Stomach (tissue), 9 donors: ENCODE results near the gene ELL2. TPM values are rescaled to one million over a fixed set of nuclear protein-coding genes. Genes with fewer than 3 reads are reported as not detected.

ENCODE experiments used
- DNase-seq, 2 donors: peaks; one replicate each; pipeline versions ENCODE4 v3.0.0 to v3.0.0-alpha.2; 2013 to 2019
- H3K27ac ChIP-seq, 5 donors: fragments of 200-600 bp in 4 of 5; sonication (generic) in 4 of 5; one replicate each; pipeline ENCODE4 v1.5.1; 2013 to 2019; ENCODE audit warnings: mild to moderate bottlenecking in 1 of 5, moderate library complexity in 1 of 5
- H3K27me3 ChIP-seq, 3 donors: fragments of 200-600 bp; sonication (generic); one replicate each; pipeline ENCODE4 v1.5.1; 2017 to 2019; ENCODE audit warnings: mixed run types in 1 of 3
- H3K36me3 ChIP-seq, 4 donors: fragments of 200-600 bp; sonication (generic); 1 replicate in 3 of 4; 2 replicates in 1 of 4; pipeline ENCODE4 v1.5.1; 2016 to 2019
- H3K4me1 ChIP-seq, 4 donors: fragments of 200-600 bp; sonication (generic); one replicate each; pipeline ENCODE4 v1.5.1; 2016 to 2019
- H3K4me3 ChIP-seq, 4 donors: fragments of 200-600 bp; sonication (generic) in 3 of 4; one replicate each; pipeline ENCODE4 v1.5.1; 2016 to 2019; ENCODE audit warnings: mild to moderate bottlenecking in 1 of 4
- H3K9me3 ChIP-seq, 4 donors: fragments of 200-600 bp; sonication (generic); one replicate each; pipeline ENCODE4 v1.5.1; 2016 to 2019
- EP300 ChIP-seq: sonication (generic); formaldehyde crosslinking; IDR thresholded peaks from one replicate; pipeline ENCODE4 v1.6.1; 2017; ENCODE audit warnings: antibody characterized with exemption
- POLR2A ChIP-seq, 4 donors: fragments of 450-650 bp; IDR thresholded peaks; one replicate each; pipeline ENCODE4 v1.6.1; 2016; ENCODE audit warnings: antibody characterized with exemption in 4 of 4, control low read depth in 2 of 4, mild to moderate bottlenecking in 1 of 4, moderate library complexity in 1 of 4
- POLR2AphosphoS5 ChIP-seq, 3 donors: sonication (generic); formaldehyde crosslinking; IDR thresholded peaks; one replicate each; pipeline ENCODE4 v1.6.1; 2016; ENCODE audit warnings: antibody characterized with exemption in 3 of 3
- WGBS, 5 donors: extraction: QIAGEN DNeasy Blood & Tissue Kit in 3 of 5; methylation state at CpG; one replicate each; pipeline versions ENCODE4 v1.1.5 to v1.1.7; 2013 to 2018; 5-methylcytosine and 5-hydroxymethylcytosine counted together
- intact Hi-C: fragments of 100-400 bp; cut with DNase I; formaldehyde crosslinking; loops from one replicate; pipeline ENCODE4 v1.15.1; 2023; ENCODE audit warnings: low total_unique reads
- polyA plus RNA-seq, 3 donors: library from polyadenylated mRNA; stranded (reverse); fragments of 200-250 nt; gene quantifications; one replicate each; pipeline ENCODE4 v1.2.3, GENCODE V29; 2013
- total RNA-seq, 5 donors: library from RNA; depleted of rRNA; stranded (reverse); fragments of >200 nt; gene quantifications; one replicate each; pipeline versions ENCODE4 v1.1.0 to v1.2.3, GENCODE V29; 2014 to 2016
- TF ChIP-seq, protein P1 (sequence below), 7 experiments: fragments of 450-650 bp in 4 of 7; fragments of 200-600 bp in 3 of 7; sonication (generic) in 3 of 7; IDR thresholded peaks; one replicate each; pipeline ENCODE4 v1.5.1; 2016 to 2019; ENCODE audit warnings: antibody characterized with exemption in 7 of 7, control low read depth in 2 of 7, mild to moderate bottlenecking in 1 of 7
- donor health status: healthy with polysubstance abuse.
- donor health status: Bipolar disorder and iron deficiency.
- donor health status: healthy.

ELL2 gene
- total and polyA plus RNA-seq, 8 donors, result 24.7 to 279 (median 98.0) TPM

DNA sequence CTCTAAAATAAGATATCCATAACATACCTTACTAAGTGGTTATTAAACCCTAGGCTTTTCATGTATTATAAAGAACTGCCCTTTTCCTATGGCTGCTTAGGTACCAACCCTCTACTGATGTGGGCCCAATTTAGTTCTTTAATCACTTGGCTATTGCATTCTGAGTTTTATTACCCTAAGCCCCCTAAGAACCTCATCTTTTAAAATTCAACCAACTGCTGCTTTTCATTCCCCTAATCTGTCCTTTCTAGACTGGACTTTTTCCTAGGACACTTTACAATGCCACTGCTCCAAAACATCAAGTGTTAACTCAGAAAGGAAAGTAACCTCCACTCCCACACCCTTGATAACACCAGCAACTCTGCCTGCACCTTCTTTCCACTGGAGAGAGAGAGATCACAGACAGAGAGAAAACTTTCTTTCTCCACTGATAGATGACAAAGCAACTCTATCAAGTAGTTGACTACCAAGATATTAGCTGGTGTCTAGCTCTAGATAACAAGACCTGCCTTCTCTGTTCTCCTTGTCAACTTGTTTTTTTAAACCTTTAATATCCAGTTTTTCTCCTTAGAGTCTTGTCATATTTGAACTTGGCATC lies 27.3 kb downstream of the ELL2 start:
- no peaks in the 10 kb centered on the region for H3K27me3 ChIP-seq
- TF ChIP-seq POLR2A (IDR thresholded peaks at IDR 0.05) (no peak), POLR2AphosphoS5 (IDR thresholded peaks at IDR 0.05) (peak in 1 of 3 donors; percentile 14), EP300 (no peak)
- TF ChIP-seq, protein P1, sequence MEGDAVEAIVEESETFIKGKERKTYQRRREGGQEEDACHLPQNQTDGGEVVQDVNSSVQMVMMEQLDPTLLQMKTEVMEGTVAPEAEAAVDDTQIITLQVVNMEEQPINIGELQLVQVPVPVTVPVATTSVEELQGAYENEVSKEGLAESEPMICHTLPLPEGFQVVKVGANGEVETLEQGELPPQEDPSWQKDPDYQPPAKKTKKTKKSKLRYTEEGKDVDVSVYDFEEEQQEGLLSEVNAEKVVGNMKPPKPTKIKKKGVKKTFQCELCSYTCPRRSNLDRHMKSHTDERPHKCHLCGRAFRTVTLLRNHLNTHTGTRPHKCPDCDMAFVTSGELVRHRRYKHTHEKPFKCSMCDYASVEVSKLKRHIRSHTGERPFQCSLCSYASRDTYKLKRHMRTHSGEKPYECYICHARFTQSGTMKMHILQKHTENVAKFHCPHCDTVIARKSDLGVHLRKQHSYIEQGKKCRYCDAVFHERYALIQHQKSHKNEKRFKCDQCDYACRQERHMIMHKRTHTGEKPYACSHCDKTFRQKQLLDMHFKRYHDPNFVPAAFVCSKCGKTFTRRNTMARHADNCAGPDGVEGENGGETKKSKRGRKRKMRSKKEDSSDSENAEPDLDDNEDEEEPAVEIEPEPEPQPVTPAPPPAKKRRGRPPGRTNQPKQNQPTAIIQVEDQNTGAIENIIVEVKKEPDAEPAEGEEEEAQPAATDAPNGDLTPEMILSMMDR (IDR thresholded peaks at IDR 0.05), result no peak
- H3K4me3 ChIP-seq, result no peak overlapping the region
- peaks cover 11 to 82% (median 50%) of the 10 kb centered on the region in 4 donors for H3K4me1 ChIP-seq
- no peak overlapping the region for H3K27ac ChIP-seq
- peaks cover 0 to 26% (median 13%) of the 10 kb centered on the region in 4 donors for H3K36me3 ChIP-seq
- intact Hi-C loops, result no loop called here
- no peaks in the 10 kb centered on the region for H3K9me3 ChIP-seq
- no peak for DNase-seq

GRCh38 chr5:95932941-95933340 lies 28.7 kb downstream of the ELL2 start:
- H3K36me3 ChIP-seq, result peaks cover 0 to 21% (median 7%) of the 10 kb centered on the region in 4 donors
- H3K4me3 ChIP-seq, result no peak overlapping the region
- TF ChIP-seq, protein P1 (IDR thresholded peaks at IDR 0.05), result no peak
- TF ChIP-seq POLR2A (IDR thresholded peaks at IDR 0.05) (no peak), POLR2AphosphoS5 (IDR thresholded peaks at IDR 0.05) (no peak), EP300 (no peak)
- no peak overlapping the region for H3K27ac ChIP-seq
- intact Hi-C loops, result no loop called here
- peaks cover 5 to 82% (median 45%) of the 10 kb centered on the region in 4 donors for H3K4me1 ChIP-seq
- H3K27me3 ChIP-seq, result no peaks in the 10 kb centered on the region
- no peaks in the 10 kb centered on the region for H3K9me3 ChIP-seq
- no peak for DNase-seq
- 59 to 82% (median 74%) methylated on average over 4 of the region's 4 CpGs for WGBS, 5 donors

DNA sequence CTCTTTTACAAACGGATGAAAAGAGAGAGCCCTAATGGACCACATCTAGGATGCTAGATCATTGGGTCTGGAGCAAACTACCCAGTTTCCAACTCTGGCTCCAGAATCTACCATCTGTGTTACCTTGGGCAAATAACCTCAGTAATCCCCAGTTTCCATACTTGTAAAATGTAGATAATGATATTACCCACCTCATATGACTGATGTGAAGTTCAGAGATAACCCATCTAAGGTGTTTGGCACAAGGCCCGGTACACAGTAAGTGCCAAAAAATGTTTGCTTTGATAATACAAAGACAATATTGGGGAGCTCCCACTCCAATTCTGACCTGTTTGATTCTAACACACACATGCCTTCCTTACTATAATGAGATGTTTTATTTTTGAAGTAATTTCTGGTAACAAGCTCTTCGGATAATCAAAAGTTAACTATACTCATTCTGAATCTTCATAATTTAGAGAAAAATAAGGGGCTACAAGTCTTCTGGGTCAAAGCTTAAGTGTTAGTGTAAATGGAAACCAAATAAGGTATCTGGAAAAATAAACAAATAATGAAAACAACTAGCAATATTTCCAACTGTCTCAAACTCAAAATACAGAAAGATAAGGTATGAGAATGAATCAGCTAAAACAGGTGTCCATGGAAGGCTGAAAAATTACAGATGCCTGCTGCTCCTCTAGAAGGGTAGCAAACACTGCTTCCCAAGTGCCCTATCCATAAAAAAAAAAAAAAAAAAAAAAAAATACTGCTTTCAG lies 30.4 kb downstream of the ELL2 start:
- H3K27me3 ChIP-seq, result no peaks in the 10 kb centered on the region
- TF ChIP-seq POLR2AphosphoS5 (IDR thresholded peaks at IDR 0.05) (no peak), EP300 (no peak), POLR2A (IDR thresholded peaks at IDR 0.05) (no peak)
- TF ChIP-seq, protein P1 (IDR thresholded peaks at IDR 0.05), result no peak
- peaks cover 0 to 16% (median 5%) of the 10 kb centered on the region in 4 donors for H3K36me3 ChIP-seq
- no peaks in the 10 kb centered on the region for H3K9me3 ChIP-seq
- intact Hi-C loops, result no loop called here
- no peak for DNase-seq
- H3K27ac ChIP-seq, result peak overlapping the region in 1 of 5 donors; percentile 7
- WGBS, 5 donors, result 70 to 80% (median 76%) methylated on average over 3 of the region's 3 CpGs
- H3K4me3 ChIP-seq, result no peak overlapping the region
- peaks cover under 1 to 74% (median 35%) of the 10 kb centered on the region in 4 donors for H3K4me1 ChIP-seq

DNA sequence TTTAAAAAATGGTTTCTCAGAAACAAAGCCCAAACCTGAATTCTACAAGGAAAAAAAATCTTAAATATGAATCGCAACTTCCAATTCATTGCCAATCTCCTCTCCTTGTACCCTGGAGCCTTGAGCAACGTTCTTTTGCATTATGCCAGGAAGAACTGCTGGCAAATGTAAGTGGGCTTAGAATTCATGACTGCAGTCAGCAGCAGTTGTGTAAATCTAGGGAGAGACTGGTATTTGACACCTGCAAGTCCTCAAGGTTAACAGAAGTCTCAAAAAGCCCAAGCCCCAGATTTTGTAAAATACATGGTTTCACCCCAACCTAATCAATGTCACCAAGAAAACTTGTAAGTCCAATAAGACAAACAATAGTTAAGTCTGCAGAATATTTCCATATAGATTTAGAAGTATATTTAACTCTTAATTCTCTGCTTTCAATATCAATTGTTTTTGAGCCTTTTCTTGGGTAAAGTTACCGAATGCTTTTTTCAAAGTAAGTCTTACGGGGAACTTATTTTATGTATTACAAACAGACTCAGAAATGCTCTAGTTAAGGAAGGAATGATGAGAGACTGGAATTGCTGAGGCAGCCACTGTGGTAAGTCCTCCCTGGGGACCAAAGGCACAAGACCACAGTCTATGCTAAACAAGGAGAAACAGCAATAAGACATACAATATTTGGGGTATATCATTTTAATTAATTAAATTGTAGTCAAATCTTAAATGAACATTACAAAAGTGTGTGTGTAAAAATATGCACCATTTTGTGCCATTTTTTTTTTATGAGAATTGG lies 31.3 kb downstream of the ELL2 start:
- peak overlapping the region in 1 of 5 donors; percentile 22 for H3K27ac ChIP-seq
- H3K9me3 ChIP-seq, result no peaks in the 10 kb centered on the region
- H3K4me3 ChIP-seq, result no peak overlapping the region
- H3K27me3 ChIP-seq, result no peaks in the 10 kb centered on the region
- TF ChIP-seq POLR2A (IDR thresholded peaks at IDR 0.05) (no peak), EP300 (no peak), POLR2AphosphoS5 (IDR thresholded peaks at IDR 0.05) (no peak)
- TF ChIP-seq, protein P1 (IDR thresholded peaks at IDR 0.05), result no peak
- H3K4me1 ChIP-seq, result peaks cover 10 to 83% (median 39%) of the 10 kb centered on the region in 4 donors
- WGBS, 5 donors, result 84 to 88% (median 88%) methylated on average over 4 of the region's 4 CpGs
- DNase-seq, result no peak
- H3K36me3 ChIP-seq, result peaks cover 0 to 9% (median 2%) of the 10 kb centered on the region in 4 donors
- intact Hi-C loops, result no loop called here
